Measurements from ENCODE around the gene ALOX15B. TPM values are rescaled to one million over a fixed set of nuclear protein-coding genes. Genes with fewer than 3 reads are reported as not detected.

Gene ALOX15B
- total RNA-seq, 6 experiments from 2014 or later: not detected

DNA sequence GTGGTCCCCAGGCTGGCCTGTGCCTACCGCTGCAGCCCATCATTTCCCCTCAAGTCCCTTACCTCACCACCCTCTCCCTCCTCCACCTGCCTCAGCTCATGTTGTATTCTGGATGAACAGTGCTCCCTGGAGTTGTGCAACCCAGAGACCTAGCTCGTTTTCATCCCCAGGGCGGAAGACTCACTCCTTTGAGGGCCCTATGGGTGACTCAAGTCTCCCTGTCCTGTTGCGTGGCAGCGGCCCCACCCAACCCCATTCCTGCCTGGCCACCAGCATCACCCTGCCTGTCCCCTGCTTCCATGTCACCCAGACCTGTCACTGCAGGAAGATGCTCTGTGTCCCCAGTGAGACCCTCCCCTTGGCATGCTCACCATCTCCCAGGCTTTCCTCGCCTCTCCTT, 45.4 kb downstream of the ALOX15B start:
- DNase-seq: no peak
- Mint-ChIP-seq H3K36me3 (ENCODE audit: low read depth) (no peaks in the 10 kb centered on the region), H3K9me3 (no peaks in the 10 kb centered on the region), H3K27me3 (ENCODE audit: insufficient read depth) (peaks cover 50% of the 10 kb centered on the region), H3K4me3 (no peak overlapping the region), H3K27ac (no peak overlapping the region), H3K4me1 (ENCODE audit: low read depth) (peaks cover 5% of the 10 kb centered on the region; the same call in 1 of the 2 replicates)
- TF ChIP-seq, protein P1, sequence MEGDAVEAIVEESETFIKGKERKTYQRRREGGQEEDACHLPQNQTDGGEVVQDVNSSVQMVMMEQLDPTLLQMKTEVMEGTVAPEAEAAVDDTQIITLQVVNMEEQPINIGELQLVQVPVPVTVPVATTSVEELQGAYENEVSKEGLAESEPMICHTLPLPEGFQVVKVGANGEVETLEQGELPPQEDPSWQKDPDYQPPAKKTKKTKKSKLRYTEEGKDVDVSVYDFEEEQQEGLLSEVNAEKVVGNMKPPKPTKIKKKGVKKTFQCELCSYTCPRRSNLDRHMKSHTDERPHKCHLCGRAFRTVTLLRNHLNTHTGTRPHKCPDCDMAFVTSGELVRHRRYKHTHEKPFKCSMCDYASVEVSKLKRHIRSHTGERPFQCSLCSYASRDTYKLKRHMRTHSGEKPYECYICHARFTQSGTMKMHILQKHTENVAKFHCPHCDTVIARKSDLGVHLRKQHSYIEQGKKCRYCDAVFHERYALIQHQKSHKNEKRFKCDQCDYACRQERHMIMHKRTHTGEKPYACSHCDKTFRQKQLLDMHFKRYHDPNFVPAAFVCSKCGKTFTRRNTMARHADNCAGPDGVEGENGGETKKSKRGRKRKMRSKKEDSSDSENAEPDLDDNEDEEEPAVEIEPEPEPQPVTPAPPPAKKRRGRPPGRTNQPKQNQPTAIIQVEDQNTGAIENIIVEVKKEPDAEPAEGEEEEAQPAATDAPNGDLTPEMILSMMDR (IDR thresholded peaks at IDR 0.05): no peak

DNA sequence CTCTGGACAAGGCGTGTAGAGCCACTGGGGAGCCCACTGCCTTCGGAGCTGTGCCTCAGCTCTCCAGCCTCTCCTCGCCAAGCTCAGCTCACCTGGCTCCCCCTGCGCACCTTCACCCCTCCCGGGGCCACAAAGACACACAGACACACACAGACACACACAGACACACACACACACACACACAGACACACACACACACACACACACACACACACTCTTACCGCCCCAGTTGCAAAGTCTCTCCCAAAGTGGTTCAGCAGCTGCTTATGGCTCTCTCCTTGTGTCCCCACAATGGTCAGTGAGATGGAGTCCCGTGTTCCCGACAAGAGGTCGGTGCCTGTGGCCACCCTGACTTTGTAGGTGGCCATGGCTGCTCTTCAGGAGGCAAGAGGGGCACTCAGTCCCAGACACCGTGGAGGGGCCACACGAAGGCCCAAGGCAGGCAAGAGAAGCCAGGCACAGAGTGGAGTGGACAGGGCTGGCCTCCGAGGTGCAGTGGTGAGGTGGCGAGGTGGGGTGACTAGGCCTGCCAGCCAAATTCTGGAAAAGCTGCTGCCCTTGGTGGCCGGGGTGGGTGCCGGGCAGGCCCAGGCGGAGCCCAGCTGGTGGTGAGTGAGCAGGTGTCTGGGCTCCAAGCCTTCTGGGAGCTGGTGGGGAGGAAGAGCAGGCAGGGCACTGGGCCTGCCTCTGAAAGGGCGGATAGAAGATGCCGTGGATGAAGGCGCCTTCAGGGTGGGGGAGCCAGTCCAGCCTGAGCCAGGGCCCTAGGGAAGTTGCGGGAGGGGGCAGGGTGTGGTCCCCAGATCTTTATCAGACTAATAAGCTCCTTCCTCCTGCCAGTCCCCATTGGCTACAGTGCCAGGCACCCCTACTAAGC, 48.5 kb downstream of the ALOX15B start, which contains the start of gene ALOX12B:
Gene ALOX12B, minus strand, starts transcription at position 642 of the 877 bp plus-strand sequence. Its CDS starts 274 bp downstream, at position 368.
- Mint-ChIP-seq H3K27ac (no peak within 1 kb of the TSS), H3K4me1 (ENCODE audit: low read depth) (peaks cover 5% of the 10 kb centered on the region; the same call in 1 of the 2 replicates)

DNA sequence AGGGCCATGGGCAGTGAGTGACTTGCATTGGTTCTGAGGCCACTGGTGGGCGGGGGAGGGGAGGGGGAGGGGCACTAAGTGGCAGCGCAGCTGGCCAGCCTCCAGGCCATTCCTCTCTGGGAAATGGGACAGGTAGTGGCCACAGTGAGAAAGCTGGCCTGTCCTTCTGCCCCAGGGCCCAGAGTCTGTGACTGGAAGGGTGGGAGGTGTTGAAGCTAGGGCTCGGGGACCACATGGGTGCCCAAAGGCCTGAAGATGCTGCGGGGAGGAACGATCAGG, 49.0 kb downstream of the ALOX15B start:
- H3K27me3 Mint-ChIP-seq (ENCODE audit: insufficient read depth): peaks cover 47% of the 10 kb centered on the region
- no peak for DNase-seq
- peaks cover 5% of the 10 kb centered on the region; the same call in 1 of the 2 replicates for H3K4me1 Mint-ChIP-seq (ENCODE audit: low read depth)
- no peak overlapping the region for H3K27ac Mint-ChIP-seq
- no peak overlapping the region for H3K4me3 Mint-ChIP-seq
- no peaks in the 10 kb centered on the region for H3K36me3 Mint-ChIP-seq (ENCODE audit: low read depth)
- TF ChIP-seq, protein P1 (IDR thresholded peaks at IDR 0.05): no peak
- H3K9me3 Mint-ChIP-seq: no peaks in the 10 kb centered on the region

More for the DNA sequence above, 48.5 kb downstream of the ALOX15B start, which contains the start of gene ALOX12B:
- Mint-ChIP-seq H3K9me3 (no peaks in the 10 kb centered on the region), H3K27me3 (ENCODE audit: insufficient read depth) (peaks cover 52% of the 10 kb centered on the region), H3K4me3 (no peak within 1 kb of the TSS), H3K36me3 (ENCODE audit: low read depth) (no peaks in the 10 kb centered on the region)
- DNase-seq: no peak
- TF ChIP-seq, protein P1 (IDR thresholded peaks at IDR 0.05): no peak

DNA sequence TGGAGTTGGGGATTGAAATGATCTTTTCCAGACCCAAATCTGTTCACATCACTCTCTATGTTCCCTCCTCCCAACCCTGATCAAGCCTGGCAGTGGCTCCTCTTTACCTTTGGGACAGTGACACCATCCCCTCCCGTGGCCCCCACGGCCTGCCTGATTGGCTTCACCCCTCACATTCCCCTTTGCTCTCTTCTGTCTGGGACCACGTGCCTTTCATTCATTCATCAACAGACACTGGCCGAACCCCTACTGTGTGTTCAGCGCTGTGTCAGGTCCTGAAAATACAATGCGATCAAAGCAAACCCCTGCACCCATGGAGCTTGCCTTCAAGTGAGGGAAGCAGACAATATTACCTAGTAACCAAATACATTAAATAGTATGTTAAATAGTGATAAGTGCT, 50.9 kb downstream of the ALOX15B start:
- TF ChIP-seq, protein P1 (IDR thresholded peaks at IDR 0.05): no peak
- H3K9me3 Mint-ChIP-seq: no peaks in the 10 kb centered on the region
- H3K4me3 Mint-ChIP-seq: no peak overlapping the region

DNA sequence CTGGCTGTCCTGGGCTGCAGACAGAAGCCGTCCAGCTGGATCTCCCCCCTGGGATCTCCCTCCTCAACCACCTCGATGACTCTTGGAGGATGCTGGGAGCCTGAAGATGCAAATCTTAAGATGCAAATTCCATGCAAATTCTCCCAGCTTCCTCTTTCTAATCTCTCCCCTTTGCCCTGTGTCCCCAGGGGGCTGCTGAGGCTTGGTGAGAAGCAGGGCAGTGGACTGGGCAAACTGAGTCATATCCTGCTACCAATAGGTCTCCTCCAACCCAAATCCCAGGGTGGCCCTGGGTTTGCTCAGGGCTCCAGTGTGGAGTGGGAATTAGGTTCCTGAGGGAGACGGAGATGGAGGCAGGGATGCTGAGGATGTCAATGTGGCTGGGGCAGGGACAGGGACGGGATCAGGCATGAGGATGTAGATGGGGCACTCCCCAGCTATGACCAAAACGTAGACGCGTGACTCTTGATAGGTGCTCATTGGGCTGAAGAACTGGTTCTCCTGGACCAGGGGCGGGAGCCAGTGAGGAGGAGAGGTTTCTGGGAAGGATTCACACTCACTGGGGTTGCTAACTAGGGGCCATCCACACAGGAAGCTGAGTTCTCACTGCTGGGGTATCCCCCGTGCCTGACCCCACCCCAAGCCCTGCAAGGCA, 52.3 kb downstream of the ALOX15B start:
- H3K4me3 Mint-ChIP-seq: no peak overlapping the region
- peaks cover 49% of the 10 kb centered on the region for H3K27me3 Mint-ChIP-seq (ENCODE audit: insufficient read depth)
- no peak for DNase-seq
- H3K36me3 Mint-ChIP-seq (ENCODE audit: low read depth): no peaks in the 10 kb centered on the region
- no peak overlapping the region for H3K27ac Mint-ChIP-seq
- H3K9me3 Mint-ChIP-seq: no peaks in the 10 kb centered on the region
- no peaks in the 10 kb centered on the region for H3K4me1 Mint-ChIP-seq (ENCODE audit: low read depth)
- TF ChIP-seq, protein P1 (IDR thresholded peaks at IDR 0.05): no peak

More for the DNA sequence above, 50.9 kb downstream of the ALOX15B start:
- H3K27ac Mint-ChIP-seq: no peak overlapping the region
- peaks cover 44% of the 10 kb centered on the region for H3K27me3 Mint-ChIP-seq (ENCODE audit: insufficient read depth)
- H3K4me1 Mint-ChIP-seq (ENCODE audit: low read depth): no peaks in the 10 kb centered on the region
- H3K36me3 Mint-ChIP-seq (ENCODE audit: low read depth): no peaks in the 10 kb centered on the region
- DNase-seq: no peak
